ENCODE data around the gene ATP6V0C.
"Not testable (repeated sequence)": the region's sequence is repeated elsewhere in the genome, so short reads cannot be mapped to it uniquely, and the experiment has no call there.

Gene ATP6V0C

GRCh38 chr16:2471653-2472487, 41.9 kb upstream of the ATP6V0C start:
- Histone ChIP-seq H3K9ac (ENCODE audit: low read depth, low read length) (peak overlapping the region; percentile 46; the same call in 1 of the 2 replicates), H3K9me3 (ENCODE audit: control insufficient read depth, insufficient read depth, low read length) (no peaks in the 10 kb centered on the region), H3K4me1 (ENCODE audit: insufficient read depth, low read length) (peaks cover 22% of the 10 kb centered on the region), H3K36me3 (ENCODE audit: insufficient read depth, low read length) (no peaks in the 10 kb centered on the region)

GRCh38 chr16:2472488-2472864, 41.3 kb upstream of the ATP6V0C start:
- Histone ChIP-seq H3K9me3 (ENCODE audit: control insufficient read depth, insufficient read depth, low read length) (no peaks in the 10 kb centered on the region), H3K36me3 (ENCODE audit: insufficient read depth, low read length) (no peaks in the 10 kb centered on the region), H3K9ac (ENCODE audit: low read depth, low read length) (no peak overlapping the region), H3K4me1 (ENCODE audit: insufficient read depth, low read length) (peaks cover 19% of the 10 kb centered on the region)

- Histone ChIP-seq H3K9me3 (ENCODE audit: control insufficient read depth, insufficient read depth, low read length) (no peaks in the 10 kb centered on the region), H3K4me1 (ENCODE audit: insufficient read depth, low read length) (peaks cover 19% of the 10 kb centered on the region), H3K36me3 (ENCODE audit: insufficient read depth, low read length) (no peaks in the 10 kb centered on the region), H3K9ac (ENCODE audit: low read depth, low read length) (peak overlapping the region; percentile 81; the same call in 1 of the 2 replicates)
Measured at GRCh38 chr16:2472885-2473445, 40.8 kb upstream of the ATP6V0C start.

GRCh38 chr16:2473446-2473926, 40.3 kb upstream of the ATP6V0C start:
- Histone ChIP-seq H3K9me3 (ENCODE audit: control insufficient read depth, insufficient read depth, low read length) (no peaks in the 10 kb centered on the region), H3K4me1 (ENCODE audit: insufficient read depth, low read length) (peaks cover 19% of the 10 kb centered on the region), H3K36me3 (ENCODE audit: insufficient read depth, low read length) (no peaks in the 10 kb centered on the region), H3K9ac (ENCODE audit: low read depth, low read length) (peak overlapping the region; percentile 81; the same call in 1 of the 2 replicates)

GRCh38 chr16:2473999-2474876, 39.5 kb upstream of the ATP6V0C start:
- peak overlapping the region; percentile 81 for H3K9ac ChIP-seq (ENCODE audit: low read depth, low read length)
- H3K9me3 ChIP-seq (ENCODE audit: control insufficient read depth, insufficient read depth, low read length), result no peaks in the 10 kb centered on the region
- no peaks in the 10 kb centered on the region for H3K36me3 ChIP-seq (ENCODE audit: insufficient read depth, low read length)
- H3K4me1 ChIP-seq (ENCODE audit: insufficient read depth, low read length), result peaks cover 14% of the 10 kb centered on the region

- H3K9me3 ChIP-seq (ENCODE audit: control insufficient read depth, insufficient read depth, low read length), result no peaks in the 10 kb centered on the region
- H3K36me3 ChIP-seq (ENCODE audit: insufficient read depth, low read length), result no peaks in the 10 kb centered on the region
- peaks cover 7% of the 10 kb centered on the region for H3K4me1 ChIP-seq (ENCODE audit: insufficient read depth, low read length)
- peak within 1 kb of the TSS; percentile 81 for H3K9ac ChIP-seq (ENCODE audit: low read depth, low read length)
Measured at GRCh38 chr16:2474877-2475412, 38.8 kb upstream of the ATP6V0C start, which contains the start of gene TBC1D24. Gene TBC1D24 (plus strand): TSS chr16:2475127. CDS start chr16:2496149, 21,022 bp downstream.

GRCh38 chr16:2475413-2476344, 38.1 kb upstream of the ATP6V0C start:
- peak overlapping the region; percentile 68 for H3K9ac ChIP-seq (ENCODE audit: low read depth, low read length)

GRCh38 chr16:2476345-2476720, 37.4 kb upstream of the ATP6V0C start:
- H3K9me3 ChIP-seq (ENCODE audit: control insufficient read depth, insufficient read depth, low read length), result no peaks in the 10 kb centered on the region
- no peak overlapping the region for H3K9ac ChIP-seq (ENCODE audit: low read depth, low read length)
- no peaks in the 10 kb centered on the region; the same call in 1 of the 2 replicates for H3K4me1 ChIP-seq (ENCODE audit: insufficient read depth, low read length)
- H3K36me3 ChIP-seq (ENCODE audit: insufficient read depth, low read length), result no peaks in the 10 kb centered on the region

More at GRCh38 chr16:2475413-2476344, 38.1 kb upstream of the ATP6V0C start:
- H3K36me3 ChIP-seq (ENCODE audit: insufficient read depth, low read length), result no peaks in the 10 kb centered on the region
- peaks cover 1% of the 10 kb centered on the region for H3K4me1 ChIP-seq (ENCODE audit: insufficient read depth, low read length)
- H3K9me3 ChIP-seq (ENCODE audit: control insufficient read depth, insufficient read depth, low read length), result no peaks in the 10 kb centered on the region

- no peaks in the 10 kb centered on the region; the same call in 1 of the 2 replicates for H3K4me1 ChIP-seq (ENCODE audit: insufficient read depth, low read length)
- H3K9ac ChIP-seq (ENCODE audit: low read depth, low read length), result no peak overlapping the region
- no peaks in the 10 kb centered on the region for H3K9me3 ChIP-seq (ENCODE audit: control insufficient read depth, insufficient read depth, low read length)
- H3K36me3 ChIP-seq (ENCODE audit: insufficient read depth, low read length), result no peaks in the 10 kb centered on the region
Measured at GRCh38 chr16:2476741-2477140, 37.0 kb upstream of the ATP6V0C start.

GRCh38 chr16:2477327-2477726, 36.4 kb upstream of the ATP6V0C start:
- Histone ChIP-seq H3K9ac (ENCODE audit: low read depth, low read length) (no peak overlapping the region), H3K9me3 (ENCODE audit: control insufficient read depth, insufficient read depth, low read length) (no peaks in the 10 kb centered on the region), H3K36me3 (ENCODE audit: insufficient read depth, low read length) (no peaks in the 10 kb centered on the region), H3K4me1 (ENCODE audit: insufficient read depth, low read length) (no peaks in the 10 kb centered on the region; the same call in 1 of the 2 replicates)

GRCh38 chr16:2478279-2478678, 35.5 kb upstream of the ATP6V0C start:
- Histone ChIP-seq H3K4me1 (ENCODE audit: insufficient read depth, low read length) (no peaks in the 10 kb centered on the region; the same call in 1 of the 2 replicates), H3K9ac (ENCODE audit: low read depth, low read length) (no peak overlapping the region), H3K9me3 (ENCODE audit: control insufficient read depth, insufficient read depth, low read length) (no peaks in the 10 kb centered on the region), H3K36me3 (ENCODE audit: insufficient read depth, low read length) (no peaks in the 10 kb centered on the region)

- not testable (repeated sequence) for H3K9ac ChIP-seq (ENCODE audit: low read depth, low read length); H3K9me3 ChIP-seq (ENCODE audit: control insufficient read depth, insufficient read depth, low read length); H3K36me3 ChIP-seq (ENCODE audit: insufficient read depth, low read length); H3K4me1 ChIP-seq (ENCODE audit: insufficient read depth, low read length)
Measured at GRCh38 chr16:2479996-2480395, 33.8 kb upstream of the ATP6V0C start.

- no peaks in the 10 kb centered on the region for H3K36me3 ChIP-seq (ENCODE audit: insufficient read depth, low read length)
- no peak overlapping the region for H3K9ac ChIP-seq (ENCODE audit: low read depth, low read length)
- H3K9me3 ChIP-seq (ENCODE audit: control insufficient read depth, insufficient read depth, low read length), result no peaks in the 10 kb centered on the region
- no peaks in the 10 kb centered on the region for H3K4me1 ChIP-seq (ENCODE audit: insufficient read depth, low read length)
Measured at GRCh38 chr16:2480948-2481347, 32.8 kb upstream of the ATP6V0C start.

Measured in ES-I3 (cell line).